Measurements from ENCODE around the gene RNF151. TPM values are rescaled to one million over a fixed set of nuclear protein-coding genes. Genes with fewer than 3 reads are reported as not detected.

RNF151 gene
- total and polyA plus RNA-seq, 2 of the 13 experiments (the other 11 are each of a cell fraction or from before 2014, with no cell fraction given), result not detected

DNA sequence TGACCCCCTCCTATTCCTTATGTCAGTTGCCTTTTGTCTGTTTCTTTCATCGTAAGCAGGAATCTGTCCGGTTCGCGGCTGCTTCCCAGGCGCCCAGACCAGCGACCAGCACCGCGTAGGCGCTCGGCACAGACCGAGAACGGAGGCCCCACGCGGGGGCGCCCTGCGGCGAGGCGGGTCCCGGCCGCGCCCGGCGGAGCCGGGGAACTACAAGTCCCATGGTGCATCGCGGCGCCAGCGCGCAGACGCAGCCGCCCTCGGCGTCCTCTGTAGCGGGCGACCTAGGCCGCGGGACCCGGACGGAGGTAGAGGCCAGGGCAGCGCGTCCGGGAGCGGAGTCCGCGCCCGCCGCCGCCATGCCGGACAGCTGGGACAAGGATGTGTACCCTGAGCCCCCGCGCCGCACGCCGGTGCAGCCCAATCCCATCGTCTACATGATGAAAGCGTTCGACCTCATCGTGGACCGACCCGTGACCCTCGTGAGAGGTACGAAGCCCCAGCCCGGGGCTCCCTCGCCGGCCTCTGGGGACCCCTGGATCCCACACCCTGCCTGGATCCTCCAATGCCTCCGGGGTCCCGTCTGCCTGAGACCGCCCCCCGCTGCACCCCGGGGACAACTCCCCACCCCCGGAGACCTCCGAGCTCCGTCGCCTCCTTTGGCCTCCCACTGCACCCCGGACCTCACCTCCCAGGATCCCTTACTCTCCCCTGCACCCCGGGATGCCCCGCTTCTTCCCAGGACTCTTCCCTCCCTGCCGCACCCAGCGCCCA, 7.2 kb upstream of the RNF151 start, which contains the start of gene NDUFB10 (continued):
- no peak for TF ChIP-seq ZNF75D (CRISPR knock-in tag; IDR thresholded peaks at IDR 0.05; ENCODE audit: borderline replicate concordance)
- peak; percentile 75; the same call in 1 of the 2 replicates for TF ChIP-seq ZNF329 (CRISPR knock-in tag; IDR thresholded peaks at IDR 0.05; ENCODE audit: low read depth)
- TF ChIP-seq, protein P1, sequence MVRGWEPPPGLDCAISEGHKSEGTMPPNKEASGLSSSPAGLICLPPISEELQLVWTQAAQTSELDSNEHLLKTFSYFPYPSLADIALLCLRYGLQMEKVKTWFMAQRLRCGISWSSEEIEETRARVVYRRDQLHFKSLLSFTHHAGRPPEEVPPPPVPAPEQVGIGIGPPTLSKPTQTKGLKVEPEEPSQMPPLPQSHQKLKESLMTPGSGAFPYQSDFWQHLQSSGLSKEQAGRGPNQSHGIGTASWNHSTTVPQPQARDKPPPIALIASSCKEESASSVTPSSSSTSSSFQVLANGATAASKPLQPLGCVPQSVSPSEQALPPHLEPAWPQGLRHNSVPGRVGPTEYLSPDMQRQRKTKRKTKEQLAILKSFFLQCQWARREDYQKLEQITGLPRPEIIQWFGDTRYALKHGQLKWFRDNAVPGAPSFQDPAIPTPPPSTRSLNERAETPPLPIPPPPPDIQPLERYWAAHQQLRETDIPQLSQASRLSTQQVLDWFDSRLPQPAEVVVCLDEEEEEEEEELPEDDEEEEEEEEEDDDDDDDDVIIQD (CRISPR knock-in tag; IDR thresholded peaks at IDR 0.05; ENCODE audit: low read depth), result peak; percentile 19; the same call in 1 of the 2 replicates
- peak; percentile 92; the same call in 1 of the 2 replicates for TF ChIP-seq ZNF138 (CRISPR knock-in tag; IDR thresholded peaks at IDR 0.05; ENCODE audit: low read depth)
- peak; percentile 56; the same call in 1 of the 2 replicates for TF ChIP-seq ETV5 (CRISPR knock-in tag; IDR thresholded peaks at IDR 0.05; ENCODE audit: borderline replicate concordance)
- TF ChIP-seq, protein P2, sequence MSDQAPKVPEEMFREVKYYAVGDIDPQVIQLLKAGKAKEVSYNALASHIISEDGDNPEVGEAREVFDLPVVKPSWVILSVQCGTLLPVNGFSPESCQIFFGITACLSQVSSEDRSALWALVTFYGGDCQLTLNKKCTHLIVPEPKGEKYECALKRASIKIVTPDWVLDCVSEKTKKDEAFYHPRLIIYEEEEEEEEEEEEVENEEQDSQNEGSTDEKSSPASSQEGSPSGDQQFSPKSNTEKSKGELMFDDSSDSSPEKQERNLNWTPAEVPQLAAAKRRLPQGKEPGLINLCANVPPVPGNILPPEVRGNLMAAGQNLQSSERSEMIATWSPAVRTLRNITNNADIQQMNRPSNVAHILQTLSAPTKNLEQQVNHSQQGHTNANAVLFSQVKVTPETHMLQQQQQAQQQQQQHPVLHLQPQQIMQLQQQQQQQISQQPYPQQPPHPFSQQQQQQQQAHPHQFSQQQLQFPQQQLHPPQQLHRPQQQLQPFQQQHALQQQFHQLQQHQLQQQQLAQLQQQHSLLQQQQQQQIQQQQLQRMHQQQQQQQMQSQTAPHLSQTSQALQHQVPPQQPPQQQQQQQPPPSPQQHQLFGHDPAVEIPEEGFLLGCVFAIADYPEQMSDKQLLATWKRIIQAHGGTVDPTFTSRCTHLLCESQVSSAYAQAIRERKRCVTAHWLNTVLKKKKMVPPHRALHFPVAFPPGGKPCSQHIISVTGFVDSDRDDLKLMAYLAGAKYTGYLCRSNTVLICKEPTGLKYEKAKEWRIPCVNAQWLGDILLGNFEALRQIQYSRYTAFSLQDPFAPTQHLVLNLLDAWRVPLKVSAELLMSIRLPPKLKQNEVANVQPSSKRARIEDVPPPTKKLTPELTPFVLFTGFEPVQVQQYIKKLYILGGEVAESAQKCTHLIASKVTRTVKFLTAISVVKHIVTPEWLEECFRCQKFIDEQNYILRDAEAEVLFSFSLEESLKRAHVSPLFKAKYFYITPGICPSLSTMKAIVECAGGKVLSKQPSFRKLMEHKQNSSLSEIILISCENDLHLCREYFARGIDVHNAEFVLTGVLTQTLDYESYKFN (CRISPR knock-in tag; conservative IDR thresholded peaks at IDR 0.05), result peak; percentile 57
- TF ChIP-seq ZNF615 (CRISPR knock-in tag; IDR thresholded peaks at IDR 0.05; ENCODE audit: borderline replicate concordance), result no peak
- peak; percentile 94 for TF ChIP-seq SPEN (CRISPR knock-in tag; IDR thresholded peaks at IDR 0.05; ENCODE audit: low read depth)
- TF ChIP-seq SRY (CRISPR knock-in tag; IDR thresholded peaks at IDR 0.05), result peak; percentile 58; the same call in 1 of the 2 replicates
- 0 out of 2 replicates have a peak, but pooled peaks have one; percentile 76 for TF ChIP-seq ZNF33B (CRISPR knock-in tag; IDR thresholded peaks at IDR 0.05)
- TF ChIP-seq ZNF263 (CRISPR knock-in tag; IDR thresholded peaks at IDR 0.05), result no peak
- TF ChIP-seq ZNF782 (CRISPR knock-in tag; IDR thresholded peaks at IDR 0.05; ENCODE audit: borderline replicate concordance), result no peak
- peak; percentile 88; the same call in 1 of the 2 replicates for TF ChIP-seq ZNF788 (CRISPR knock-in tag; IDR thresholded peaks at IDR 0.05; ENCODE audit: borderline replicate concordance)
- TF ChIP-seq, protein P3, sequence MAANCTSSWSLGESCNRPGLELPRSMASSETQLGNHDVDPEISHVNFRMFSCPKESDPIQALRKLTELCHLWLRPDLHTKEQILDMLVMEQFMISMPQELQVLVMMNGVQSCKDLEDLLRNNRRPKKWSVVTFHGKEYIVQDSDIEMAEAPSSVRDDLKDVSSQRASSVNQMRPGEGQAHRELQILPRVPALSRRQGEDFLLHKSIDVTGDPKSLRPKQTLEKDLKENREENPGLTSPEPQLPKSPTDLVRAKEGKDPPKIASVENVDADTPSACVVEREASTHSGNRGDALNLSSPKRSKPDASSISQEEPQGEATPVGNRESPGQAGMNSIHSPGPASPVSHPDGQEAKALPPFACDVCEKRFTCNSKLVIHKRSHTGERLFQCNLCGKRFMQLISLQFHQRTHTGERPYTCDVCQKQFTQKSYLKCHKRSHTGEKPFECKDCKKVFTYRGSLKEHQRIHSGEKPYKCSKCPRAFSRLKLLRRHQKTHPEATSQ (CRISPR knock-in tag; IDR thresholded peaks at IDR 0.05; ENCODE audit: borderline replicate concordance), result no peak
- TF ChIP-seq, protein P4, sequence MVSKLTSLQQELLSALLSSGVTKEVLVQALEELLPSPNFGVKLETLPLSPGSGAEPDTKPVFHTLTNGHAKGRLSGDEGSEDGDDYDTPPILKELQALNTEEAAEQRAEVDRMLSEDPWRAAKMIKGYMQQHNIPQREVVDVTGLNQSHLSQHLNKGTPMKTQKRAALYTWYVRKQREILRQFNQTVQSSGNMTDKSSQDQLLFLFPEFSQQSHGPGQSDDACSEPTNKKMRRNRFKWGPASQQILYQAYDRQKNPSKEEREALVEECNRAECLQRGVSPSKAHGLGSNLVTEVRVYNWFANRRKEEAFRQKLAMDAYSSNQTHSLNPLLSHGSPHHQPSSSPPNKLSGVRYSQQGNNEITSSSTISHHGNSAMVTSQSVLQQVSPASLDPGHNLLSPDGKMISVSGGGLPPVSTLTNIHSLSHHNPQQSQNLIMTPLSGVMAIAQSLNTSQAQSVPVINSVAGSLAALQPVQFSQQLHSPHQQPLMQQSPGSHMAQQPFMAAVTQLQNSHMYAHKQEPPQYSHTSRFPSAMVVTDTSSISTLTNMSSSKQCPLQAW (CRISPR knock-in tag; IDR thresholded peaks at IDR 0.05), result peak; percentile 28; the same call in 1 of the 2 replicates

All from HepG2 (cell line).